Stimulated activated CD4-positive, alpha-beta T cell treated with anti-CD3 and anti-CD28 coated beads, Interleukin-4, amount 100 ng/mL, for 1 hour (primary cell): ENCODE data around the gene EIF4E1B.

Experiments
- DNase-seq: peaks from one replicate; pipeline ENCODE4 v3.0.0-alpha.2; 2020

The EIF4E1B gene

DNA sequence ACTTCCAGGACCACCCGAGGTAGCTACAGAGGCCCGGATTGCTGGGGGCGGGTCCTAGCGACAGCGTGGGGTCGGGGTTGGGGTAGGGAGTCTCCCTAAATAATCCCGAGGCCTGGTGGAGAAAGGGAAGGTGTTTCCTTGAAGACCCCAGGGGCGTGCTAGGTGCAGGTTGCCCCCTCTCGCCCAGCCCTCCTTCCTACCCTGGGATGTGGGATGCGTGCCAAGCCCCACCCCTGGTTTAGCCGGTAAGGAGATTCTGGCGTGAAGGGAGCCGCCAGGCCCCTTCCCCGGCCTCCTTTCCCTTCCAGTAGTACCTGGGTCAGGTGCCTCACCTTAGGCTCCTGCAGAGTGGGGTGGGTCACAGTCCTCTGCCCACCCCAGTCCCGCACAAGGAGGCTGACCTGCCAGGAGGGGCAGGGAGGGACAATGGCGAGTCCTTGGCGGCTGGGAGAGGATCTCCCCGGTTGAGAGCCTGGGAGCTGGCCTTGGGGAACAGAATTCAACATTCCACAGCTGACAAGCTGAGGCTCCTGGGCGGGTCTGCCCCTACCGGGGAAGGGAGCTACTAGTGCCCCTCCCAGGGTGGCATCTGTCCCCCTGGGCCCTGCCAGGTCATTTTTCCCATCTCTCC, 17.5 kb downstream of the EIF4E1B start:
- no peak for DNase-seq

DNA sequence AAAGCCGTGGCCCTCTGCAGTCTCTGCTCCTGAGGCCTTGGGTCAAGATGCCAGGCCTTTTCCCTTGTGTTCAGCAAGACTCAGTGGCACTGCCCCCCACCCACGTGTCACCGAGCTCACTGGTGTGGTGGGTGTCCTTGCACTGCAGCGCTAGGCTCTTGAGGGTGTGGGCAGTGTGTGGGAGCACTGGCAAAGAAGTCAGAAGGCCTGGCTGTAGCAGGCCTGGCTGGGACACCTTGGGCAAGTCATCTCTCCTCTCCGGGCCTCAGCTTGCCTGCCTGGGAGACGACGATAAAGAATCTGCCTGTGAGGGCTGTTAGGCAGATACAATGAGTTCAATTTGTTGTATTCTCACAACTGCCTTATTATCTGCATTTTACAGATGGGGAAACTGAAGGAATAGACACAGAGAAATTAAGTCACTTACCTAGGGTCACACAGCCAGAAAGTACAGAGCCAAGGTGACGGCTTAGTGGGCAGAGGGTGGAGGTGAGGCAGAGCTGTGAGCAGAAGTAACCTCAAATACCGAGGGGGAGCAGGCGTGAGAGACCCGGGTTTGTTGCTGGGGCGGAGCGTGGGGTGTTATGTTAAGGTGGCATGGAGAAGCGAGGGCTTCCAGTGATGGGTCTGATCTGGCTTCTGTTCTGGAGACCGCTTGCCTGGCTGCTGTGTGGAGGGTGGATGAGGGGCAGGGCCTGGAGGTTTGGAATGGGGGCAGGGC, 18.2 kb downstream of the EIF4E1B start:
- peak; percentile 28 for DNase-seq

DNA sequence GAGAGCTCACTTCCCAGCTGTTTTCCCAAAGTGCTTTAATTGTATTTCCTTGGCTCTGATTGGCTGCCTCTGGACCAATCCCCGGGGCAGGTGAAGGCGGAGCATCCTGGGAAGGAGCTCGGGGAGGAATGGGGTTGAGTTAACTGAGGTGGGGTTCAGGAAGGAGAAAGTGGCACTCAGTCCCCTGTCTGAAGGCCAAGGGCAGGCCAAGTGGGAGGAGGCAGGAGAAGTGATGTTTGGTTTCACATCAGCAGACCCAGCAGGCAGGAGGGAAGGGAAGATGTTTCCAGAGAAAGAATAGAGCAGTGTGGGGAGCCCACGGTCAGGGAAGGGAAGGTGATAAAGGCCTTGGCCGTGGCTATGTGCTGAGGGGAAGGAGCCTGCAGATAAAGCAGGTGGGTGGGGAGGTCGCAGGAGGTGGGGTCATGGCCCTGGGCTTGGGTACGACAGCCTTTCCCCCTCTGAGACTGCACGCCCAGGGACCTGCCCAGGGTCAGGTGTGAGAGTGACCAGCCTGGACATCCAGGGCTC, 19.9 kb downstream of the EIF4E1B start:
- no peak for DNase-seq

DNA sequence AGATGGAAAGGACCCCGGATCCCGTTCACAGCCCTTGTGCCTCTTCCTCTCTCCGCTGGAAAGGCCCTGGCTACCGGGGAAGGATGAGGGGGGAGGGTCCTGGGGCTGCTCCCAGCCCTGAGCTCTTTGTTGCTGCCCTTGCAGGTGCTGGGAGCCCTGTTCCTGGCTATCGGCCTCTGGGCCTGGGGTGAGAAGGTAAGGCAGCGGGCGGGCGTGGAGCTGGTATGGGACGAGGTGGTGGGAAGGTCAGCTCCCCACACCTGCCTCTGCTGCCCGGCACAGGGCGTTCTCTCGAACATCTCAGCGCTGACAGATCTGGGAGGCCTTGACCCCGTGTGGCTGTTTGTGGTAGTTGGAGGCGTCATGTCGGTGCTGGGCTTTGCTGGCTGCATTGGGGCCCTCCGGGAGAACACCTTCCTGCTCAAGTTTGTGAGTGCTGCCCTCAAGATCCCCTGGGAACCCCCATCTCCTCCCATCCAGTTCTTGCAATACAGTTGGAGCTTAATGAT, 21.1 kb downstream of the EIF4E1B start:
- DNase-seq = no peak

DNA sequence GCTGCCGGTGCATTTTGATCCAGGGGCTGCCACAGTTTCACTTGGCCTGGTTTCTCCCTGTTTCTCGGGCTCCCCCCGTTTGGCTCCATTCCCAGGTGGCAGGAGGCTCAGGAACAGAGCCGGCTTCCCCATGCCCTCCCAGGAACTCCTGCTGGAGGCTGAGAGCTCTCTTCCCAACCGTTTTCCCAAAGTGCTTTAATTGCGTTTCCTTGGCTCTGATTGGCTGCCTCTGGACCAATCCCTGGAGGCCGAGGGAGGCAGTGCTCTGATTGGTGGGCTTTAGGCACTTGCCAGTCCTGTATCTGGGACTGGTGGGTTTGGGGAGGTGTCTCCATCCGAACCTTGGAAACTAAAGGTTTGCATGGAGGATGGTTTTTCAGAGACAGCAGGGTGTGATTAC, 21.7 kb downstream of the EIF4E1B start:
- DNase-seq = no peak

DNA sequence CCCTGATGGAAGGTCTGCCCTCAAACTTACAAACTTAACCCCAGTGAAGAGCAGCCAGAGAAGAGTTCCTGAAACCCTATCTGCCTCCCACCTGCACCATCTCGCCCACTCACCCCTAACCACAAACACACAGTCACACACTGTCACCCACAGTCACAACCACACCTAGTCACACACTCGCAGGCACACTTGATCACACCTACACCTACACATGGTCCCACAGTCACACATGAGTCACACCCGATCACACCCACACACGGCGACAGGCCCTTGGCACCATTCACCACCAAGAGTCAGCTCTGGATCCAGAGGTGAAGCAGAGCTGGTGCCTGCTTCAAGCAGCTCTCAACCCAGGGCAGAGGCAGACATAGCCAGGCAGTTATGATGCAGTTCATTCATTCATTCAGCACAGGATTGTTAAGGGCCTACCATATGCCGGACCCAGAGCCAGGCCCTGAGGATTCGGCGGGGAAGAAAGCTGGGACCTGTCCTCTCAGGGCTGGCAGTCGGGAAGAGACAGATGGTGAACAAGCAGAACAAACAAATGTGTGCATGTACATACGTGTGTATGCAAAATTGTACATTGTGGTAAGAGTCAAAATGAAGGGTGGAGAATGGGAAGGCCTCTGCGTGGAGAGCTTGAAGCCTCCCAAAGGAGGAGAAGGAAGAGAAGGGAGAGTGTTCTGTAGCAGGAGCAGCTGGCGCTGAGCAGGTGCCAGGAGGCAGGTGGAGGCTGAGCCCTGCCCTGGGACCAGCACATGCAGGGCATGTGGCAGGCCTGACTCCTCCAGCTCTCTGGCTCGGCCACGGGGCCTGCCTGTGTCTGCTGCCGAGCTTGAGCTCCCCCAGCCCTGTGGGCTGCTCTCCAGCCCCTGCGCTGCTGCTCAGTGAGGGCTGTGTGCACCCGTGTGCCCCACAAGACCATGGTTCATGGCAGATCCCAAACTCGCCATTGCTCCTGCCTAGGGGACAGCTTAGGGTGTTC, 23.2 kb downstream of the EIF4E1B start:
- DNase-seq = peak; percentile 80

DNA sequence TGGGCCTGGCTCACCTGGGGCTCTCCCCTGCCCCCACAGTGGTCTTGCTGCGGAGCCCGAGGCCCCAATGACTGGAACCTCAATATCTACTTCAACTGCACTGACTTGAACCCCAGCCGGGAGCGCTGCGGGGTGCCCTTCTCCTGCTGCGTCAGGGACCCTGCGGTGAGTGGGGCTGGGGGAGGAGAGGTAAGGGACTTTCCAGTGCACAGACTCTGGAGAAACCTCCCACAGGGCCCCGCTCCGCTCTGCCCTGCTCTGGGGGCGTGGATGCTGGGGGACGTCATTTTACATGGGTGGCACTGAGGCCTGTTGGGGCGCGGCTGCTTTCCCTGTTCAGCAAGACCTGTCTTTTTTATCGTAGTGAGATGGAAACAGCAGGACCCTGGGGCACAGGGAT, 24.4 kb downstream of the EIF4E1B start:
- peak; percentile 30 for DNase-seq

DNA sequence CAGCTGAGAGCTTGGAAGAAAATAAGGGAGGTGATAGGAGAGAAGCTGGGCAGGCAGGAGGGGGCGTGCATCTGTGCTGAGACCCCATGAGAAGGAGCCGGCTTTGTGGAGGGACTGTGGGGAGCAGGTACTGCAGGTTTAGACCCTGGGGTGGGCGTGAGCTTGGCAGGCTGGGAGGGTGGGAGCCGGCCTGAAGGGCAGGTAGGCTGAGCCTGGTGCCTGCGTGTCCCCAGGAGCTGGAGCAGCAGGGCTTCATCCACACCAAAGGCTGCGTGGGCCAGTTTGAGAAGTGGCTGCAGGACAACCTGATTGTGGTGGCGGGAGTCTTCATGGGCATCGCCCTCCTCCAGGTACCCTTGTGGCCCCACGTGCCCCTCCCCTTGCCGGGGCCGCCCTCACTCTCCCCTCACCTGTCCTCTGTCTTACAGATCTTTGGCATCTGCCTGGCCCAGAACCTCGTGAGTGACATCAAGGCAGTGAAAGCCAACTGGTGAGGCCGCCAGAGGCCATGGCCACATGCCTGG, 26.1 kb downstream of the EIF4E1B start:
- DNase-seq = no peak

DNA sequence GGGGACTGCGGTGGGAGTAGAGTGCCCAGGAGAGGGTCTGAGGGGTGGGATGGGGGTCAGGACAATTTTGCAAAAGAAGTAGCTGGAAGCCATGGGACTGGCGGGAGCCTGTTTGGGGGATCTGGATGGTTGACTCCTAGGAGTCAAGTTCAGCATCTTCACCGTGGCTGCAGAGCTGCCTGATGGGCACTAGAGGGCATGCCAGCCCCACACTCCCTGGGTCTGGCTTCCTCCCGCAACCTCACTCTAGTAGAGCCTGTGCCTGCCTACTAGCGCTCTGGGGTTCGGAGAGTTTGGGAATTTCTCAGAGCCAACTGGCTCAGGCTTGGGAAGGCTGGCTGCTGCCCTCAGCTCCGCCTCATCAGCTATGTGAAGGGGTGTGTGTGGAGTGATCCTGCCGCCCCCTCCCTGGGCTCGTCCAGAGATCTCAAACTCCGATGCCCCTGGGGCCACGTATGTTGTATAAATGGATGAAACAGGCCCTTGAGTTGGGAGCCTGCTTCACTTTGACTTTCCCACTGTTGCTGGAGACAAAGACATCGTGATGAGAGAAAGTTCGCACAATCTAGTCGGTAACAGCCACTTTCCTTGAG, 27.6 kb downstream of the EIF4E1B start:
- DNase-seq = peak; percentile 69

DNA sequence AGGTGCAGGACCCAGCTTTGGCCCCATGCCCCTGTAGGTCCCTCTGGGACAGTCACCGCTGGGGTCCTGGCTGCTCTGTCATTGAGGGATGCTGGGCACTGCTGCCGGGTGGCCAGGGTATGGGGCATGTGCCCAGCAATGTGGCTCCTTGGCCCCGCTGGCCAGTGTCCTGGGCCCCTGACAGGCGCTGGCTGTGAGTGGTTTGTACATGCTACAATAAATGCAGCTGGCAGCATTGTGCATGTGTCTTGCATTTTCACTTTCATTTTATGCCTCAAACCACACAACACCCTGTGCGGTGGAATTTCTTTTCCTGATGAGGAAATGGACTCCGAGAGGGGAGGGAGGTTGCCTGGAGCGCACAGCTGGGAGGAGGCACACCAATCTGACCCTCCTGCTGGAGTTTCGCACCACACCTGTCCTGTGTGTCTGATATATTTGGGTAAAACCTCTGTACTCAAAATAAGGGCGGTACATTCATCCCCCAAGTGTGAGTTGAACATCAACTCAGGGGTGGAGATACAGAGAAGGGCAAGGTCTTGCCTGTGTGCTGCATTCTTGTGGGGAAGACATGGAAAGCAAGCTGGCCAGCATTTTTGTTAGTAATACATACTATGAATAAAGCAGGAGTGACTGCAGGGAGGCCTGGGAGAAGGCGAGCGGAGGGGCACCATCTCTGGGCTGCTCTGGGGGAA, 28.5 kb downstream of the EIF4E1B start:
- DNase-seq = no peak

DNA sequence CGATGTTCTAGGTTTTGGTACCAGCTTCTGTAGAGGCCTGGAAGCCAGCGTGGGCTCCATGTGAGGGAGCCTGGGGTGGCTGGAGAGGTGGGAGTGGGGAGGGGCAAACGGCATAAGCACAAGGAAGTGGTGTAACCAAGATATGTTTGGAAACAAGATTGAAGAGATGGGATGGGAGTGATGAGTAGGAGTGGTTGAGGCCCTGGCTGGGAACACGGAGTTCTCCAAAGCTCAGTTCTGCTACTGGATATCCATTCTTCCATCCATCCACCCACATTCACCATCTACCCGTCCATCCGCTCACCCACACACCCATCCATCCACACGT, 29.0 kb downstream of the EIF4E1B start:
- DNase-seq = no peak

DNA sequence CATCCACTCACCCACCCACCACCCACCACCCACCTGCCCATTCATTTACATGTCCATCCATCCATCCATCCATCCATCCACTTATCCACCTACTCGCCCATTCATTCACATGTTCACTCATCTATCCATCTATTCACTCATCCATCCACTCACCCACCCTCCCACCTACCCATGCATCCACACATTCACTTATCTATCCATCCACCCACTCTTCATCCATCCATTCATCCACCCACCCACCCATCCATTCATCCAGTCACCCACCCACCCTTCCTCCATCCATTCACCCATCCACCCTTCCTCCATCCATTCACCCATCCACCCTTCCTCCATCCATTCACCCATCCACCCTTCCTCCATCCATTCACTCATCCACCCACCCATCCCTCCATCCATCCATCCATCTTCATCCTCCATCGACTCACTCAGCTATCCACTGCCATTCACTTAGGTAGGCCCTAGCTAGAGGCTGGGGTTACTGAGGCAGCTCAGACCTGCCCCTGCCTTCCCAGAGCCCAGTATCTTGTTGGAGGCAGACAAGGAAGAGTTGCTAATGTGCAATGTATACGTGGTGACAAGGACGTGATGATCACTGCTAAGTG, 29.5 kb downstream of the EIF4E1B start:
- no peak for DNase-seq

DNA sequence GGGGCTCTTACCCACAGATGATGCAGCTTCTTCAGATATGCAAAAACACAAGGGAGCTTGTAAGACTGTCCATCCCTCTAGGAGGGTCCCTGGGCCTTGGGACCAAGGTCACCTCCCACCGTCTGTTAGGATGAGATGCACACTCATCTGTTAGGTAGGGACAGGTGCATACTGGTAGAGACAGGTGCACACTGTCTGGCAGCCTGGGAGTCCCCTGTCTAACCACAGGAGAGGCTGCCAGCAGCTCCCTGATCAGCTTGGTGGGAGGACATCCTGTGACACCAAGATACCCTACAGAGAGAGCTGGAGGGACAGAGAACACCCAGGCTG, 30.0 kb downstream of the EIF4E1B start:
- DNase-seq = no peak

DNA sequence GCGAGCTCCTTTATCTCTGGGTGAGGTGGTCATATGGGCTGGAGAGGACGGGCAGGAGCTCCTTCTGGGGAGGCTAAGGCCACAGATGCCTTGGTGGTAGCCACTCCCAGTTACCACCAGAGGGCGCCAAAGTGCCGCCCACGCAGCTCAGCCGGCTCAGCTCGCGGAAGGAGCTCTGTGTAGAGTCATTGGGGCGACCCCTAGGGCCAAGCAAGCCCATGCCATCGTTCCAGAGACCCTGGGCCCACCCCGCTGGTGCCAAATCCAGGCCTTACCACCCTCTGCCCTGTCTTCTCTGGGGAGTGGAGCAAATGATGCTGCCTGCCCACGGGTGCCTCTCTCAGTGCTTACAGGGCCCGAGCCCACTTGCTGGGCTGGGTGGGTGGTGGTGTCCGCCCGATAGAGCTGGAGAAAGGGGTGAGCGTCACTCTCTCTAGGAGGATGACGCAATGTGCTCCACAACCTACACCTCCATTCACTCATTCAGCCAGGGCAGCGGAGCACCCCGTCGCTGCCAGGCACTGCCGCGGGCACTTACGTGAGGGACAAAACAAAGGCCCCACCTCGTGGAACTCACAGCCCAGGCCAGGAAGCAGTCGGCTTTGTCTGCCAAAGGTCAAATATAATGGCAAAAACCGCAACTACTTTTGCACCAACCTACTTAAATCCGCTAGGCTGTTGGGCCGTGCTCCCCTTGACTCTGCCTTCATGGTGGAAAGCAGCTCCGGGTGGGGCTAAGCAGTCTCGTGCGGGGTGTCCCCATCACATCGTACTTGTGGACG, 30.6 kb downstream of the EIF4E1B start:
- DNase-seq = peak; percentile 84

DNA sequence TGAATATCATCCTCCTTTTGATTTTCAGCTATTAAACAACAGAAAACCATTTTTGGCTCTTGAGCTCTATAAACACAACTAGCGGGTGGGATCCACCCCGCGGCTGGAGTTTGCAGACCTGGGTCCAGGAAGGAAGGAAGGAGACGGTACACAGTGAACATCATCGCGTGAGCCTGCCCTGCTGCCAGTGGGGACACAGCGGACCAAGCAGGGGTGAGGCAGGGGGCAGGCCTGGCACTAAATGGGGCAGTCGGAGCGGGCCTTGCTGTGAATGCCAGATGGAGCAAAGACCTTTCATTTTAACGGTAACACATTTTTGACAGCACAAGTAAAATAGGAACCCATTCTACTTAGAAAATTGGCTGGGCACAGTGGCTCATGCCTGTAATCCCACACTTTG, 31.2 kb downstream of the EIF4E1B start:
- DNase-seq = no peak

DNA sequence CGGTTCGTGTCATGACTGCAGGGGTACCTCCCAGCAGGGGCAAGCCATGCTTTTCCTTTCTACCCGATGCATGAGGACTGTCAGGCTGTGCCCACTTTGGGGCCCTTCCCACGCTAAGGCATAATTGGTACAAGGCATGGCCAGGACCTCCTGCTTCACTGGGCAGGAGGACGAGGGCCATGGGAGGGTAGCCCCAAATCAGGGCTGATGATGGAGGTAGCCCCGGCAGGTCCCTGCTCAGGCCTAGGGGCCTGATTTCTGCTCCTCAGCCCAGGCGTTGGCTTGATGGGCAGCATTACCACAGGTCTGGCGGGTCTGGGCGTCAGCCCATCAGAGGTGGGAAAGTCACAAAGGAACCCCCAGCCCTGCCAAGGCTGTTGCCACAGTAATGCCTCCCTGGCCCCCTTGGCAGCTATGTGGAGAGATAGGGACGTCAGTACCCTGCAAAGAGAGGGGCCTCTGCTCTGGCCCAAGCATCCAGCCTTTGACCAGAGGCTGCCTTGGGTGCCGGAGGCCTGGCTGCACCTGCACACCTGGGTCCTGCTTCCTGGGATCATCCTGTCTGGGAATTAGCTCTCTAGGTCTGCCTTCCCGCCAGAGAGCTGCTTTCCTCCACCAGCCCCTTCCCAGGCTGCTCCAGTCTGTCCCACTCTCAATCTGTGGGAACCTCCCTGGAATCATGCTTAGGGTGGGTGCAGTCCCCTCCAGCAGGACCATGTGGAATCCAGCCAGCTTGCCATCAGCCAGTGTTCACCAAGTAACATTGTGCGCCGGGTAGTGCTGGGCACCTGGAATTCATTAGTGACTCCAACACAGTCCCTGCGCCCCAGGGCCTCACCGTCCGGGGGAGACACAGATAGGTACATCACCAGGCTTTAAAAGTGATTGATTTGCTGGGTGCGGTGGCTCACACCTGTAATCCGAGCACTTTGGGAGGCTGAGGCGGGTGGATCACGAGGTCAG, 32.2 kb downstream of the EIF4E1B start:
- DNase-seq = no peak

DNA sequence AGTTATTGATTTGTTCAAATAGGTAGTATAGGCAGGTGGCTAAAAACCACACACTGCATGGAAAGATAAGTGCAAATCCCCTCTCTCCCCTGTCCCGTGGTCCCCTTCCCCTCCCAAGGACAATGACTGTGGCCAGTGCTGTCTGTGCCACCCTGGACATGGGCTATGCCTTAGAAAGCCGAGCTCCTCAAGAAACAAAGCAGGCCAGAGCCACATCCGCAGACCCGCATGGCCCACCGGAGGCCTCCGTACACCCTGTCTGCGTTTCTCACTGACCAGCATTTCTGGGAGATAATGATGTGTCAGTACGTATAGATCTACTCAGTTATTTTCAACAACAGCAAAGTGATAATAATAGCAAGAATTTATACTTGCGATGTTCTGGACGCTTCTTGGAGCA, 33.1 kb downstream of the EIF4E1B start:
- no peak for DNase-seq

DNA sequence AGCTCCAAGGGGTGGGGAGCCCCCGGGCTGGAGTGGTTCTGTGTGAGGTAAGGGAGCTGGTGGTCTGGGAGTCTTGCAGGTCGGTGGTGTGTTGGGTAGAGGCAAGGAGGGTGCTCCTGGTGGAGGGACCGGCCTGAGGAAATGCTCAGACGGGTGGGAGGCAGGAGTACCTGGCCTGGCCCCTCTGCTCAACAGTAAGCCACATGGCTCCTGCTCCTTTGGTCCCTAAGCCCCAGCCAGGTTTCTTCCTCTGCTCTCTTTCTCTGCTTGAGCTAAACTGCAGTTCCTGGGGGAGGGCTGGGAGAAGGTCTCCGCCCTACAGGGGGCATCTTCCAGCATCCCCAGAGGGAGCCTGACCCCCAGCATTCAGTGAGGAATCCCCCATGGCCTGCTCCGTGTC, 34.0 kb downstream of the EIF4E1B start:
- no peak for DNase-seq

DNA sequence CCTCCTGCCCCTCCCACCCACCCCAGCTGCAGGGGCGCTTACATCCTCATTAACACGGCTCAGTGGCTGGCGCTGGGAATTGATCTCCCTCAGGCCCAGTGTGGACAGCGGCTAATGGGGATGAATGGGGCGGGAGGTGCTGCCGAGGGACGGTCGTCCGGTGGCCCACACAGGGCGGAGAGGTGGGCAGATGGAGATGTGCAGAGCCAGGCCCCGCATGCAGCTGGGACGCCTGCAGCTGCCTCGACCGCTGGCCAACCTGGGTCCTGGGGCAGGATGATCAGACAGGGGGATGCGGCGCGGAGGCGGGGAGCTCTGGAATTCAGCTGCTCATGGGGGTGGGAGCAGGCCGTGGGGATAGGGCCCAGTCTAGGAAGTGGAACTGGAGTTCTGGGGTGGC, 34.4 kb downstream of the EIF4E1B start:
- DNase-seq = no peak

DNA sequence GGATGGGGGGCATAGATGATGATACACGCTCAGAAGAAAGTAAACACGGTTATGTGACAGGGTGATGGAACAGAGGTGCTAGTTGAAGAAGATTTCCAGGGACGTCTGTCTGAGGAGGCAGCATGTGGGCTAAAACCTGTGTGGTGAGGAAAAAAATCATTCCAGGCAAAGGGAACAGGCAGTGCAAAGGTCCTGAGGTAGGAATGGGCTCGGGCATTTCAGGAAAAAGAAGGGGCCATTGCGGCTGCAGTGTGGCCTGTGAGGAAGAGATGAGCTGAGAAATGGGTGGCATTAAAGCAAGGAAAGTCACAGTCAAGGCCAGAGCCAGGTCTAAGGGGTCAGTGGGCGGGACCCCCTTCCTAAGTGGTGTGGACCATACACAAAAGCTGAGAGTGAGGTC, 35.0 kb downstream of the EIF4E1B start:
- no peak for DNase-seq
